Measurements from ENCODE around the gene NXF1.
"Not testable (repeated sequence)": the region's sequence is repeated elsewhere in the genome, so short reads cannot be mapped to it uniquely, and the experiment has no call there.

Gene NXF1

DNA sequence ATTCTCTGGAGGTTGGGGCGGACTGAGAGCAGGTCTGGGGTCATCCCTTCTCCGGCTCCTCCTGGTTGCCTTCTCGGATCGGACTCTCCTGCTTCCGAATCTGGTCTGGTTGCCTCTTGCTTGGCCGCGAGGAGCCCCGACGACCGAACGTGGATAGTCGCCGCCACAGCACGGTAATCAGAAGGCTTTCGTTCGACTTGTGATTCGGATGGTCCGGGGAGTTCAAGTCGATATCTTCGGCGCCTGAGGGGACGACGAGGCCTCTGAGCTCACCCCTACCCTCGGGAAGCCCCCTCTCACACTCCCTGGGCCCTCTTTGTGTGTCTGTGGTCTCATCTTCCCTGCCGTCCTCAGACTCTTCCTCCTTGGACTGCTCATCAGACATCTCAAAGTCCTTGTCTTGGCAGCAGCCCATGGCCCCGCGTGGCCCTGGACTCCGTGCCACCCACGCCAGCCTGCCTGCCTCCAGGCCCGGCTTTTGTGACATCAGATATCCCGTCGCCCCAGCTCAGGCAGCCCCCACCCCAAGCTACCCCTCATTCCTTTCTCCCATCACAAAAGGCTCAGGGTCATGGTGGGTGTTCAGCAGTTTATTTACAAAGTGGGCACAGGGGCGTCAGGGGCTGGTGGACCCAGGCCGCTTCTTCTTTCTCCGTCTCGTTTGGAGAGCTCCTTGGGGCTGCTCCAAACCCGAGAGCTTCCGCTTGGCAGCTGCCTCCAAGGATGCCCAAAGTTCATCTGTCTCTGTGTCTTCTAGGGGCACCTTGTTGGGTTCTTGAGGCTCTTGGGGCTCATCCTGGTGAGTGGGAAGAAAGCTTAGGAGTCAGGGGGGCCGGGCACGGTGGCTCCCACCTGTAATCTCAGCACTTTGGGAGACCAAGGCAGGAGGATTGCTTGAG is 27.3 kb upstream of the NXF1 start, which contains the start of gene TEX54:
Gene TEX54, minus strand, starts transcription at position 506 of the 899 bp plus-strand sequence.
- H3K36me3 ChIP-seq (ENCODE audit: low read length), result 0 out of 2 replicates have a peak, but pooled peaks cover 3% of the 10 kb centered on the region

DNA sequence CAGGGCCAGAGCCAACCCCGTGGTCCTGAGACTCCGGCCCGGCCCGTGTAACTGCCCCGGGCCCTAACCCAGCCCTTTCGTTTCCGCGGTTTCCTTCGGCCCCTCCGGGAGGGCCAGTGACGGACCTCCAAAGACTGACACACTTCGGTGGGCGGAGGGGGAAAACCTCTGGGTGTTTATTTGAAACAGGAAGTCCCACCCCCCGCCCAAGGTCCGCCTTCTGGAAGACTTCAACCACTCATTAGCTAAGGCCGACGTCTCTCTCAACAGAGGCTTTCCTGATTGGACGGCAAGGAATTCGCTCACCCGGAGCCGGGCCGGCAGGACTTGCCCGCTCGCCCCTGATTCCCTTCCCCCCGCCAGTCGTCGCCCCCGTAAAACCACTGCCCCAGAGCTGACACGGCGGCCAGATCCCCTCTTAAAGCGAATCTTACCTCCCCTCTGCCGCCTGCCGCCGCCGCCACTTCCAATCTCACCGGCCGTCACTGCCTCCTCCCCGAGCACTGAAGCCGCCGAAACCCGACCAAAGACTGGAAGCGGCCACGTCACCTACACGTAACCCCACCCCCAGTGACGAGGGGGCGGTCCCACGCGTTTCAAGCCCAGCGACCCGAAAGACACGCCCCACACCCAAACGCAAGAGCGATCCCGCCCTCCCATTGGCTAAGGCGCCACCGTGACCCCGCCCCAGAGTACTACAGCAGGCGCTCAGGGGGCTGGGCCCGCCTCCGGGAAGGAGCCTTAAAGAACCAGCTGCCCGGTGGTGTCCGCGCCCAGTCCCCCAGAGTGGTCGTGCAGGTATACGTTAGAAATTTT is 26.5 kb upstream of the NXF1 start, which contains the start of gene STX5:
Gene STX5, minus strand, starts transcription at position 532 of the 816 bp plus-strand sequence. CDS start 808 bp downstream, outside the sequence.
- TF ChIP-seq, protein P1, sequence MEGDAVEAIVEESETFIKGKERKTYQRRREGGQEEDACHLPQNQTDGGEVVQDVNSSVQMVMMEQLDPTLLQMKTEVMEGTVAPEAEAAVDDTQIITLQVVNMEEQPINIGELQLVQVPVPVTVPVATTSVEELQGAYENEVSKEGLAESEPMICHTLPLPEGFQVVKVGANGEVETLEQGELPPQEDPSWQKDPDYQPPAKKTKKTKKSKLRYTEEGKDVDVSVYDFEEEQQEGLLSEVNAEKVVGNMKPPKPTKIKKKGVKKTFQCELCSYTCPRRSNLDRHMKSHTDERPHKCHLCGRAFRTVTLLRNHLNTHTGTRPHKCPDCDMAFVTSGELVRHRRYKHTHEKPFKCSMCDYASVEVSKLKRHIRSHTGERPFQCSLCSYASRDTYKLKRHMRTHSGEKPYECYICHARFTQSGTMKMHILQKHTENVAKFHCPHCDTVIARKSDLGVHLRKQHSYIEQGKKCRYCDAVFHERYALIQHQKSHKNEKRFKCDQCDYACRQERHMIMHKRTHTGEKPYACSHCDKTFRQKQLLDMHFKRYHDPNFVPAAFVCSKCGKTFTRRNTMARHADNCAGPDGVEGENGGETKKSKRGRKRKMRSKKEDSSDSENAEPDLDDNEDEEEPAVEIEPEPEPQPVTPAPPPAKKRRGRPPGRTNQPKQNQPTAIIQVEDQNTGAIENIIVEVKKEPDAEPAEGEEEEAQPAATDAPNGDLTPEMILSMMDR (IDR thresholded peaks at IDR 0.05; ENCODE audit: insufficient read depth, low read length, poor library complexity, severe bottlenecking), result no peak
- no peak for TF ChIP-seq EZH2phosphoT487 (conservative IDR thresholded peaks at IDR 0.05; ENCODE audit: low read length)

More for the DNA sequence above, 27.3 kb upstream of the NXF1 start, which contains the start of gene TEX54:
- Histone ChIP-seq H3F3A (ENCODE audit: insufficient read depth) (peaks cover 7% of the 10 kb centered on the region; the same call in 1 of the 2 replicates), H3K79me2 (ENCODE audit: insufficient read depth, low read length) (peaks cover 42% of the 10 kb centered on the region), H3K9me2 (replicated peaks; ENCODE audit: insufficient read depth, low read length) (no peaks in the 10 kb centered on the region), H3K9ac (ENCODE audit: low read length) (peak within 1 kb of the TSS; percentile 81), H3K9me3 (ENCODE audit: insufficient read depth, low read length) (no peaks in the 10 kb centered on the region), H4K20me1 (ENCODE audit: low read depth, low read length) (no peaks in the 10 kb centered on the region), H3K27me3 (ENCODE audit: low read length) (no peaks in the 10 kb centered on the region), H2AFZ (ENCODE audit: low read depth, low read length, severe bottlenecking) (no peak within 1 kb of the TSS), H3K4me3 (ENCODE audit: insufficient read depth, low read length, poor library complexity, severe bottlenecking) (peak within 1 kb of the TSS; percentile 87), H3K27ac (ENCODE audit: low read depth, low read length) (peak within 1 kb of the TSS; percentile 64), H3K4me2 (ENCODE audit: low read depth, low read length, poor library complexity, severe bottlenecking) (peak within 1 kb of the TSS; percentile 66)
- no peak for TF ChIP-seq EZH2phosphoT487 (conservative IDR thresholded peaks at IDR 0.05; ENCODE audit: low read length)
- TF ChIP-seq, protein P1 (IDR thresholded peaks at IDR 0.05; ENCODE audit: insufficient read depth, low read length, poor library complexity, severe bottlenecking), result no peak

DNA sequence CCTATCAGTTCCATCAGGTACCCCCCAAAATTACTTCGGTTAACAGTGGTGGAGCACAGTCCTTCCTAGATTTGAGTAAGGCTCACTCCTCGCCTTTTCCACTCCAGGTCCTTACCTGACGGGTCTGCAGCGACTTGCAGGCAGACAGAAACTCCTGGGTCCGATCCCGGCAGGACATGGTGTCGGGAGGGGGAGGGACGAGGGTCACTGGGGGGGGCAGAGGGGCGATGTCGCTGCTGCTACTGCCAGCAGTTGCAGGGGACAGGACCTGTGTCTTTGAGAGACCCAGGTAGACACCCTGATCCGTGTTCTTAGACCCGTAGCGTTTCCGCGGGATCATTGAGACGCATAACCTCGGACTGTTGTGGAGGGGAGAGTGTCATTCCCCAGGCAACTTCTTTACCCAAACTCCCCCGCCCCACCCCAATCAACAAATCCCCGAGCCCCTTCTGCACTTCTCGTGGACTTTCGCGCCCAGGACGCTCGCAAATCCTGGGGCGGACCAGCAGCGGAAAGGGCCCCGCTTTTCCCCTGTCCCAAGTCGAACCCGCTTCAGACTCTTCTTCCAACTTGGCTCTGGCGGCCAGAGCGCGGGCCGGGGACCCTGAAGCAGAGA is 25.8 kb upstream of the NXF1 start:
- Histone ChIP-seq H3K4me2 (ENCODE audit: low read depth, low read length, poor library complexity, severe bottlenecking) (peak overlapping the region; percentile 87), H3F3A (ENCODE audit: insufficient read depth) (peaks cover 7% of the 10 kb centered on the region; the same call in 1 of the 2 replicates), H3K9me2 (replicated peaks; ENCODE audit: insufficient read depth, low read length) (no peaks in the 10 kb centered on the region), H2AFZ (ENCODE audit: low read depth, low read length, severe bottlenecking) (no peak overlapping the region), H3K27ac (ENCODE audit: low read depth, low read length) (peak overlapping the region; percentile 51), H3K36me3 (ENCODE audit: low read length) (0 out of 2 replicates have a peak, but pooled peaks cover 3% of the 10 kb centered on the region), H3K79me2 (ENCODE audit: insufficient read depth, low read length) (peaks cover 28% of the 10 kb centered on the region), H3K27me3 (ENCODE audit: low read length) (no peaks in the 10 kb centered on the region), H3K4me3 (ENCODE audit: insufficient read depth, low read length, poor library complexity, severe bottlenecking) (peak overlapping the region; percentile 87), H4K20me1 (ENCODE audit: low read depth, low read length) (no peaks in the 10 kb centered on the region), H3K9me3 (ENCODE audit: insufficient read depth, low read length) (no peaks in the 10 kb centered on the region), H3K9ac (ENCODE audit: low read length) (peak overlapping the region; percentile 81)
- TF ChIP-seq EZH2phosphoT487 (conservative IDR thresholded peaks at IDR 0.05; ENCODE audit: low read length), result no peak
- TF ChIP-seq, protein P1 (IDR thresholded peaks at IDR 0.05; ENCODE audit: insufficient read depth, low read length, poor library complexity, severe bottlenecking), result no peak

More for the DNA sequence above, 26.5 kb upstream of the NXF1 start, which contains the start of gene STX5:
- H3K27ac ChIP-seq (ENCODE audit: low read depth, low read length), result peak within 1 kb of the TSS; percentile 64
- H4K20me1 ChIP-seq (ENCODE audit: low read depth, low read length), result no peaks in the 10 kb centered on the region
- H3K9ac ChIP-seq (ENCODE audit: low read length), result peak within 1 kb of the TSS; percentile 81
- peak within 1 kb of the TSS; percentile 87 for H3K4me3 ChIP-seq (ENCODE audit: insufficient read depth, low read length, poor library complexity, severe bottlenecking)
- H3K79me2 ChIP-seq (ENCODE audit: insufficient read depth, low read length), result peaks cover 35% of the 10 kb centered on the region
- no peaks in the 10 kb centered on the region for H3K9me2 ChIP-seq (replicated peaks; ENCODE audit: insufficient read depth, low read length)
- H3K9me3 ChIP-seq (ENCODE audit: insufficient read depth, low read length), result no peaks in the 10 kb centered on the region
- H3K4me2 ChIP-seq (ENCODE audit: low read depth, low read length, poor library complexity, severe bottlenecking), result peak within 1 kb of the TSS; percentile 87
- 0 out of 2 replicates have a peak, but pooled peaks cover 3% of the 10 kb centered on the region for H3K36me3 ChIP-seq (ENCODE audit: low read length)
- peaks cover 7% of the 10 kb centered on the region; the same call in 1 of the 2 replicates for H3F3A ChIP-seq (ENCODE audit: insufficient read depth)
- H3K27me3 ChIP-seq (ENCODE audit: low read length), result no peaks in the 10 kb centered on the region
- H2AFZ ChIP-seq (ENCODE audit: low read depth, low read length, severe bottlenecking), result no peak within 1 kb of the TSS

DNA sequence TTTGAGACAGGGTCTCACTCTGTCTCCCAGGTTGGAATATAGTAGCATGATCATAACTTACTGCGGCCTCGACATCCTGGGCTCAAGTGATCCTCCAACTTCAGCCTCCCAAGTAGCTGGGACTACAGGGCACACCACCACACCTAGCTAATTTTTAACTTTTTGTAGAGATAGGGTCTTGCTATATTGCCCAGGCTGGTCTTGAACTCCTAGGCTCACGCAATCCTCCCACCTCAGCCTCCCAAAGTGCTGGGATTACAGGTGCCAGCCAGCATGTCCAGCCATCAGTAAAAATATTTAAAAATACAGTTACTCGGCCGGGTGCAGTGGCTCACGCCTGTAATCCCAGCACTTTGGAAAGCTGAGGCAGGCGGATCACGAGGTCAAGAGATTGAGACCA is 22.9 kb upstream of the NXF1 start:
- not testable (repeated sequence) for H3K9me3 ChIP-seq (ENCODE audit: insufficient read depth, low read length); H3K9ac ChIP-seq (ENCODE audit: low read length); H3K9me2 ChIP-seq (replicated peaks; ENCODE audit: insufficient read depth, low read length); H4K20me1 ChIP-seq (ENCODE audit: low read depth, low read length); H2AFZ ChIP-seq (ENCODE audit: low read depth, low read length, severe bottlenecking); H3K4me2 ChIP-seq (ENCODE audit: low read depth, low read length, poor library complexity, severe bottlenecking); H3K27ac ChIP-seq (ENCODE audit: low read depth, low read length); H3K36me3 ChIP-seq (ENCODE audit: low read length); H3K4me3 ChIP-seq (ENCODE audit: insufficient read depth, low read length, poor library complexity, severe bottlenecking); H3K27me3 ChIP-seq (ENCODE audit: low read length); H3F3A ChIP-seq (ENCODE audit: insufficient read depth)
- peaks cover 28% of the 10 kb centered on the region for H3K79me2 ChIP-seq (ENCODE audit: insufficient read depth, low read length)

Measured in SU-DHL-6 (cell line).